NCI-H146 (cell line): ENCODE data around the gene MED27.

ENCODE experiments used
- DNase-seq: peaks from one replicate; lab custom pipeline; 2025; lab: John Stamatoyannopoulos, UW

Gene MED27

DNA sequence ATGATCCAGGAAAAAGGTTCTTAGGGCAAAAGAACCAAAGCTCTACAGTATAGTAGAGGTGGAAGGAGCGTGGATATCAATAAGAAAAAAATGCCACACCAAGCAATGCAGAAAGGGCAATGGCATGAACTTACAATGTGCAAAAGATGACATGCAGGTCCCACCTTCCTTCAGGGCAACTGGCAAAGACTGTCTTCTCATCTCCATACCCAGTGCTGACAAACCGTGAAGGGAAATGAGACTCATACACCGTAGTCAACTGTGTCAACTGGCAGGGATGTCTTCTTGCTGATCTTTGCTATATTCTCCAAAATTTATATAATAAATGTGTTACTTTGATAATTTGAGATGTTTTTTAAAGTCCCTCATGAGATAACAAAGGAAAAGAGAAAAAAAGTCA, 36.0 kb downstream of the MED27 start:
- DNase-seq: no peak

DNA sequence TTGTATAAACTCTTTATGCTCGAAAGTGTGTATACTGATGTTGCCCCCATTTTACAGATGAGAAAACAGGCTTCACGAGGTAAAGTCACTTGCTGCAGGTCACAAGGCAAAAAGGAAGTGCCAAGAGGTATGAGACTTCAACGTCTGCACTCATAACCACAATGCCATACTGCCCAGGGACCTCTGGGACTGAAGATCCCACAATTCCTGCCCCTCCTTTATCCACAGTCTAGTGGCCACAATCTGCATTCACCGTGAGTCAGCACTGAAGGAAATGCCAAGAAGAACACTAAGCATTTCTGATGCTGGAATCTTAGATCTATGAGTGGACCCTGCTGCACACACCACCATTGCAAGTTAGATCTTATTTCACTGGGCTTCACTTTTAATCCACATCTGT, 37.3 kb downstream of the MED27 start:
- no peak for DNase-seq

- DNase-seq: no peak
Measured at GRCh38 chr9:132041798-132042197, 37.9 kb downstream of the MED27 start.

DNA sequence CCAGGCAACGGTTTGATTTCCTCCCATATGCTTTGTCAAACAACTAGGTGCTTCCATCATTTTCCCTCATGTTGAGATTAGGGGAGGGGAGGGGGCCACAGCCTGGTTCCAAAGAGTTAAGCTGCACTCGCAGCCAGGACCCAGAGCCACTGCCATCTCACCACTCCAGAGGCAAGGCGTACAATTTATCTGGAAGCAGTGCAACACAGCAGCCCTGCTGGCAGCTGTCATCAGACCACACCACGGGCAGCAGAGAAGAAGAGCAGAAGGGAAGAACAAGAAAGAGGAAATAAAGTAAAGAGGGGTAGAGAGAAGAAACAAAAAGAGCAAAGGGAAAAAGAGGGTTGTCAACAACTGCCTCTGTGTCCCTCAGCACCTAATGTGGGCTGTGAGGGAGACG, 38.9 kb downstream of the MED27 start:
- no peak for DNase-seq

DNA sequence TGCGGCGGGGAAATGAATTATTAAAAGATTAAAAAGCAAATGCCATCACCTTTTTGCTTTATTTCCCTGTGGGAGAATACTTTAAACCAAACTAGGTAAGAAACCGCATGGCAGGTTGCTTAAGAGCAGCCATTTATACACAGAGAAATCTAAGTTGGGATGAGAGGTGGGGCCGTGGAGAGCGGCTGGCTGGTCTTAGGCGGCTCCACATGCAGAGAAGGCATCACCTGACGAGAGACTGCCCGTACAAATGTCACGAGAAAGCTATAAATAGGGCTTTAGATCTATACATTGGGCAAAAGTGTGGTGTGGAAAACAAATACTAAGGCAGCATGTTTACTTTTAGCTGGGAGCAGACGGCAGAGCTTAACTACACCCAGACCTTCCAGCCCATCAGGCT, 39.4 kb downstream of the MED27 start:
- DNase-seq: no peak

DNA sequence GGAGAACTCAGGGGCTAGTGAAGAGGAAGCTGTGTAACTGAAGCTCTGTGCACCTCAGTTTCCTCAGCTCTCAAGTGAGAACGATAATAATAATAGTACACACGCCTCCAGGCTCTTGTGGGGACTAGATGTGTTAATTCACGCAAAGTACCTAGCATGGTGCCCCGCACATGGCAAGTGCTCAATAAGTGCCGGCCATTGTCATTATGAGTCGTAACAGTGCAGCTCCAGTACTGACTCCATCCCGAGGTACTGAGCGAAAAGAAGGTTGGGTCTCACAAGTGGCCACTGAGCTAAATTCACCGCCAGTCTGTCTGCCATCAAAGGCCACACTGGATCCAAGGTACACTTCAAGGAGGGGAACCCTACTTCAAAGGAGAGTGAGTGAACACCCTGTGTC, 40.4 kb downstream of the MED27 start:
- no peak for DNase-seq

DNA sequence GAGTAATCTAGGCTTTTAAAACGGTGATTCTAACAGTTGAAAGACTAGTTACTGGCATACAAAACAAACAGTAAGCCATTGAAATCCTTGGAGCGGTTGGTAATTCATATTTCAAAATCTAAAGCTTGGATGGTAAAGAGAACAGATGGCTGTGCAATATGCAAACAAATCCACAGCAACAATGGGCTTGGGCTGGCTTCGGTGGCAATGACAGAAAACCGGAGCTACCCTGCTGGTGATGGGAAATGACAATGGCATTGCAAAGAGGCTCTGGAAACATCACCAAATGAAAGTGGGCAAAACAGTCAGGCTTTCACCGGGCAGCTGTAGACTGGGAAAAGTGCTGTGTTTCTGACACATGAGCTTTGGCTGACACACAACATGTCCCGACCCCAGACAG, 42.2 kb downstream of the MED27 start:
- DNase-seq: peak; percentile 44

- no peak for DNase-seq
Measured at GRCh38 chr9:132036521-132036920, 43.1 kb downstream of the MED27 start.

- DNase-seq: no peak
Measured at GRCh38 chr9:132035679-132036078, 44.0 kb downstream of the MED27 start.

DNA sequence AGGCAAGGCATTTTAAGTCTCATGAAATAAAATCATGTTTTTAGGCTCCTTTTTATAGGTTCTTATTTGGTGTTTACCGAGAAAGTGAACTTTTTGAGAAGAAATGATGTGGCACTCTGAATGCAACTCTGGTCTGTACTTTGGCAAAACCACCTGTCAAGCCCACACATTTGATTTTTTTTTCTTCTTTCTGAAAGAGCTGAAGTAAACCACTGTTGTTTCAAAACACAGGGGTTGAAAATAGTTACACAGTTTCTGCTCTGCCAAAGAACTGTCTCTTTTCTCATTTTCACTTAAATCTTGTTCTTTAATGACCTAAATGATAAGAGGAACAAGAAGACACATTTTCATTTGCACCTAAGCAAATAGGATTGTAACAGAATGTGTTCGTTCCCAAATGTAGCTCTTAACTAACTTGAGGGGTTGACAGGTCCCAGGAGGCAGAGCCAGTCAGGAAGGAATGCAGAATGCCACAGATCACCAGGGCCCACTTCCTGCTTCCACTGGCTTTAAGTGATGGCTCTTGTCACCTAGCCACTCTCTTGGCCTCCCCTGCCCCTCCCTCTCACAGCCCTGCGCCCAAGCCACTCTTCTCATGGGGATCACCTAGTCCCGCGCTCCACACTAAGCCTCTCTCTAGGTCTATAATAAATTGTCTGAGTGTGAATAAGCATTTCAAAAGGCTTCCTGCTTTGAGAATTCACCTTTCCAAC, 47.3 kb downstream of the MED27 start:
- no peak for DNase-seq

DNA sequence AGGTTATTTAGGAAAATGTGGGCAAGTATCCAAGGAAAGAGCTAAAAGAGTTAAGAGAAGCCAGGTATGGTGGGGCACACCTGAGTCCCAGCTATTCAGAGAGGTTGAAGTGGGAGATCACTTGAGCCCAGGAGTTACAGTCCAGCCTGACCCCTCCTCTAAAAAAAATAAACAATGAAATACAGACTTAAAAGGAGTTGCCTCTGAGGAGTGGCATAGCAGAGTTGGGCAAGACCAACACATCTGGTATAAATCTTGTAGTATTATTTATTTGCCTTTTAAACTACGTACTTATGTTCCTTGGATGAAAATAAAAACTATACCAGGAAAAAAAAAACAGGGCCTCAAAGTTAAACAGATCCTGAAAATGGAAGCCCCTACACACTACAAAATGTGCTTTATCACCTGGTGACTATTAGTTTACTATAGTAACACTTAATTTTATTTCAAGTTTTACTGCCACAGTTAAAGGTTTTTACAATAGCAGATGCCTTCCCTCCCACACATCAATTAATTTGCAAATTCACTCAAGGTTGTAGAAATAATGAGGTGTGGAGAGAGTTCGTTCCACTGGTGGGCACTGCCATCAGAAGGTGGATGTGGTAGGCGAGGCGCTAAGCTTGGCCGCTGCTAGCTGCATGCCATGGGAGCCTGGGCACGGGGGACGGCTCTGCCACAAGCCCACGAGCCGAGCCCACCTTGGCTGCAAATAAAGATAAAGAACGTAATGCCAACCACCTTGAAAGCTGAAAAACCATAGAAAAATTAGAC, 48.0 kb downstream of the MED27 start:
- DNase-seq: no peak

- peak; percentile 74 for DNase-seq
Measured at GRCh38 chr9:132030626-132031325, 48.9 kb downstream of the MED27 start.

DNA sequence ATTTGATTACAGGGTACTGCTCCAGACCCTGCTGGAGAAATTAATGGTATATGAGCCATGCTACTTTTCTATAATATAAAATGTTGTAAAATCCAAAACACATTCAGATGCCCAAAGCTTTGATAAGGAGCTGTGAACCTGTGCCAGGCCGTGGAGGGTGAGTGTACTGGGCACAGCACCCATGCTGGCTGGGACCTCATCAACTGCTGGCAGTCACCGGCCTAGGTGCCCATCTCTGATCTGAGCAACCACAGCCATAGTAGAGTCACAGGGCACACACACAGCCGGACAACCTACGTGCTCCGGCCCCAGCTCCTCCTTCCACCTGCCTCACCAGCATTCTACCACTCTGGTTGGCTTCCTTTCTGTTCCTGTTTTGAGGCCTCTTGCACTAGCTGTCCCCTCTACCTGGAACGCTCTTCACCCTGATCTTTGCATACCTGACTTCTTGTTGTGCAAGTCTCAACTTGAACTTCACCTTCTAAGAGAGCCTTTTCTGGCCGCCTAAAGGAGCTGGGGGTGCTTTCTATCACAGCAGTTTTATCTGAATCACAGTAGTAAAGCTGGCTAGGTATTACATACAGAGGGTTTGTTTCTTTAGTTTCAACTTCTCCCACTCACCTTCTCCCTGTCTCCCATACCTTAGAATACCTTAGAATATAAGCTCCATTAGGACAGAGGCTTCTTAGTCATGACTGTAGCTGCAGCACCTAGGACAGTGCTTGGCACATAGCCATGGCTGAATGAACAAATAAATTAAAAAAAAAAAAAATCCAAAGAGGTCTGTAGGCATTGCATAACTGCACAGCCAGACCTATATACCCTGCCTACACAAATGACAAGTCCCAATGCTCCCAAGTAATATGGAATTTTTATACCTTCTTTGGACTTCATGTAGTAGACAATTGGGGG, 51.7 kb downstream of the MED27 start:
- DNase-seq: no peak

DNA sequence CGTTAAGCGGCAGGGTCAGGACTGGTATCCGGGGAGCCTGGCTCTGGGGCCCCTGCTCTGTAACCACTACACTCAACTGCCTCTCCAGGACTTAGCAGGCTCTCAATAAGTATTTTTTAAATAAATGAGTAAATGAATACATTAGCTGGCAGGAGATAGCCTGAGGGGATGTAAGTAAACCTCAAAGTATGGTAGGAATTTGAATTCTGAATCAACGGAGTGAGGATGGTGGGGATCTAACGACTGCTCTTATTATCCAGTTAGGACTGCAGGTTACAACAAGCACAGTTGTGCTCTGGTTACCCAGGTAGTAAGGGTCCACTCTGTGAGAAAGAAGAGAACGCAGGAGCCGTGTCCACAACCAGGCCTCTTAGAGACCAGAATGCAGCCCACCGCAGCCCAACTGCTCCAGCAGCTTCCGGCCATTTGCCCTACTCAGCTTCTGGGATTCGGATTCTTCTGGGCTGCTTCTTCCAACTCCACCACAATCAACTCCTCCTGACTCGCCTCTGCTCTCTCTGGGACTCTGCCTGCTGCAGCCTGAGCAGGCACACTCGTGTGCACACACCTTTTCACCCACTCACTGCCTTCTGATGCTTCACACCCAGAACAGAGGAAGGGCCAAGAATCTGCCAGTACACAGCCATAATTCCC, 52.6 kb downstream of the MED27 start:
- no peak for DNase-seq

DNA sequence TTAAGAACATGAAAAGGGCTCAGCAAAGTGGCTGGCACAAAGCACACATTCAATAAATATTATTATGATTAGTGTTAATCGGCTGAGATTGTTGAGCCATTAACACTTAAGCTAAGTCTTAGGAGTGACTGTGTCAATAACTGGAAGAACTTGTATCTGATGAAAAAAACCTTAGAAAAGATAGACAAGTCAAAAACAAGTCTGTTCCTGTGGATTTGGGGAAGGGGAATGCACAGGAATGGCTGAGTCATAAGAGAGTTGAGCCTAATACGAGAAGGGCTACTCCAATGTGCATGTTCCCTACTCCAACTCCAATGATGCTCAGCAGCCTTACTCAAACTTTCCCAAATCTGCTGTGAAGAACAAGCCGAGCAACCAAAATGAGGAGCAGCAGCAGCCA, 53.9 kb downstream of the MED27 start:
- DNase-seq: no peak

- DNase-seq: no peak
Measured at GRCh38 chr9:132024589-132024988, 55.1 kb downstream of the MED27 start.

GRCh38 chr9:132023419-132024180, 56.1 kb downstream of the MED27 start:
- no peak for DNase-seq

DNA sequence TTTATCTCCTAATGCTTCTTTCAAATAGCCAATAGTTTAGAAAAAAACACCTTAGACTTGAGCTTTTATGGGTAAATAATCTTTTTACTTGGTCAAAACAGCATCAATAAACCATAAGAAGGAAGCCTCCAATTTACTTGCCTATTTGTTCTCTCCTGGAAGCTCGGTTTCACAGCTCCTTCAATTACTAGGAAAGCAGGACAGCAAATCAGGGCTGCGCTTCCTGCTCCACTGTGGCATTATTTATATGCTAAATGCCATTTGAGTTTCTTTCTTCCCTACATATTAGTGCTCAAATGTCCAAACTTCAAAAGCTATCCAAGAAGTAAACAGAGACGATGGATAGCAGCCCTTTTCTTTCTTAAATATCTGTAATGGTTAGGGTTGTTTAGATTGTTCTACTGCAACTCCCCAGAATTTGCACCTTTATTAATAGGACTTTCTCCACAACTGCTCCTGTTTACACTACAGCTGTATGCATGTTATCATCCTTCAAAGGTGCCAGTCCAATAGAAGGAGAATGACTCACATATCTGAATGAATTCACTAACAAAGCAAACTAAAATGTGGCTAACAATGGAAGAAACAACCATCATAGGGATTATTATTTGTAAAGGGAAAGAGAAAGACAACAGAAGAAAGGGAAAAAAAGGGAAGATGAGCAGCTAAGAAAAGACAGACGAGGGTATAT, 58.7 kb downstream of the MED27 start:
- DNase-seq: peak; percentile 9

DNA sequence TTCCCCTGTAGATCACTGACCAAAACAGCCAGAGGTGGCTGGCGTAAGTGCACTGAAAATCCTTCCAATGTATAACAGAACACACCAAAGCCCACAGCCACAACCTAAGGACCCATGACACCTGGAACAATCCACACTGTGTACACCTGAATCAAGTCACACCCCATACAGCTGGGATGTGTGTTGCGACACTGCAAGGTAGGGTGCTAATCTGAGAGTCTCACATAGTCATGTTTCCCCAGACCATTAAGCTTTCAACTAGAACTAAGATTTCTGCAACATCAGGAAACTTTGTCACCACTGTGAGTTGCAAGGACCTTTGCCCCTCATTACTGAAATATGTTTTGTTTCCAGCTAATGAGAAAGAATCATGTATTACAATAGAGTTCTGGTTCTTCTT, 59.4 kb downstream of the MED27 start:
- DNase-seq: no peak

DNA sequence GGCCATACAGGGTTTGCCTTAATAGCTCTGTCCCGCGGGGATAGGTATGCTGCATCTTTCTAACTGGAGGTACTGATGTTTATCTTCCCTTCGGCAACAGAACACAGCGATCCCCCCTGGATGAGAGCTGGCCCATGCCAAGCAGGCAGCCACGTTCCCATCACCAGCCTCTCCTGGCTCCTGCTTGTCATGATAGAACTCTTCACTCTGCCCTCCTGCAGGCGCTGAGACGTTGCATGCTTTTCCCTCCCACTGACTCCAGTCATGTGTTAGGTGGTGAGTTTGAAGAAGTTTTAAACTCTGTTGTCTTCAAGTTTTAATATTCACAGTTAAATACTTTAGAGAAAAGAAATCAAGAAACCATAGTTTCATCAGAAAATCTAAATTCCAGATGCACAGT, 60.0 kb downstream of the MED27 start:
- no peak for DNase-seq
